PC-9 (cell line): Measurements from ENCODE around the gene CNTN1. TPM values are rescaled to one million over a fixed set of nuclear protein-coding genes. Genes with fewer than 3 reads are reported as not detected.

Source experiments
- BruUV-seq: library from RNA; stranded (reverse); fragments of 400-500 nt; replicated peaks from 2 replicates; lab custom pipeline; 2021; lab: Mats Ljungman, UMichigan
- CTCF ChIA-PET: fragments of 300-600 bp; sonication (Branson Sonifier 250); formaldehyde crosslinking; loops from one replicate; lab custom pipeline; 2022; ENCODE audit warnings: antibody characterized with exemption; lab: Charles Lee
- POLR2A ChIA-PET: fragments of 300-600 bp; sonication (Branson Sonifier 250); formaldehyde crosslinking; loops from one replicate; lab custom pipeline; 2022; ENCODE audit warnings: antibody characterized with exemption; ENCODE audit not compliant: unreplicated experiment; lab: Charles Lee
- DNase-seq, 2 experiments: peaks; one replicate each; pipeline versions ENCODE4 v3.0.0 to v3.0.0-alpha.2; 2015 to 2022; ENCODE audit warnings: mixed read lengths in 1 of 2
- H2AFZ ChIP-seq: fragments of 200-600 bp; sonication (generic); 2 replicates; pipeline ENCODE4 v1.8.1; 2017; ENCODE audit warnings: antibody characterized with exemption
- H3F3A ChIP-seq: fragments of 200-600 bp; sonication (generic); 2 replicates; pipeline ENCODE4 v1.8.1; 2017; ENCODE audit warnings: antibody characterized with exemption, mild to moderate bottlenecking, low read depth; ENCODE audit not compliant: insufficient read depth
- H3K27ac ChIP-seq: fragments of 200-600 bp; sonication (generic); 2 replicates; pipeline ENCODE4 v1.6.1; 2016; ENCODE audit warnings: mixed run types
- H3K27me3 ChIP-seq: fragments of 200-600 bp; sonication (generic); 2 replicates; pipeline ENCODE4 v1.6.1; 2016; ENCODE audit warnings: low read depth, mixed run types; ENCODE audit not compliant: insufficient read depth
- H3K36me3 ChIP-seq: fragments of 200-600 bp; sonication (generic); 2 replicates; pipeline ENCODE4 v1.6.1; 2016; ENCODE audit warnings: low read depth, mixed run types
- H3K4me1 ChIP-seq: fragments of 200-600 bp; sonication (generic); replicated peaks from 2 replicates; pipeline ENCODE4 v1.6.1; 2016; ENCODE audit warnings: mixed run types; ENCODE audit not compliant: insufficient read depth
- H3K4me2 ChIP-seq: fragments of 200-600 bp; sonication (generic); 2 replicates; pipeline ENCODE4 v1.6.1; 2017; ENCODE audit warnings: mixed run types
- H3K4me3 ChIP-seq: fragments of 200-600 bp; sonication (generic); 2 replicates; pipeline ENCODE4 v1.6.1; 2016; ENCODE audit warnings: mixed run types
- H3K79me2 ChIP-seq: fragments of 200-600 bp; sonication (generic); 2 replicates; pipeline ENCODE4 v1.6.1; 2017; ENCODE audit warnings: low read depth, mixed run types
- H3K9me2 ChIP-seq: fragments of 200-600 bp; sonication (generic); 2 replicates; pipeline ENCODE4 v1.8.1; 2017; ENCODE audit warnings: mild to moderate bottlenecking; ENCODE audit not compliant: insufficient read depth
- H3K9me3 ChIP-seq: fragments of 200-600 bp; sonication (generic); 2 replicates; pipeline ENCODE4 v1.8.1; 2016; ENCODE audit warnings: low read depth; ENCODE audit not compliant: insufficient read depth
- H4K20me1 ChIP-seq: fragments of 200-600 bp; sonication (generic); 2 replicates; pipeline ENCODE4 v1.8.1; 2017; ENCODE audit not compliant: insufficient read depth
- CTCF ChIP-seq: fragments of 200-600 bp; sonication (generic); conservative IDR thresholded peaks from 2 replicates; pipeline ENCODE4 v1.6.1; 2017; ENCODE audit warnings: mixed run types, antibody characterized with exemption, mild to moderate bottlenecking, moderate library complexity
- EZH2 ChIP-seq: fragments of 200-600 bp; sonication (generic); IDR thresholded peaks from 2 replicates; pipeline ENCODE4 v1.8.0; 2017; ENCODE audit warnings: antibody characterized with exemption, low read depth
- intact Hi-C: fragments of 100-400 bp; cut with micrococcal nuclease; formaldehyde crosslinking; loops from one replicate; pipeline ENCODE4 v1.10.0; 2022; ENCODE audit not compliant: unreplicated experiment
- total RNA-seq: library from RNA; stranded (reverse); gene quantifications from 2 replicates; pipeline ENCODE4 v1.2.3, GENCODE V29; 2021

The CNTN1 gene
- total RNA-seq, 1 experiment from 2014 or later = 0.37 TPM

GRCh38 chr12:40668099-40668529, 24.1 kb upstream of the CNTN1 start:
- DNase-seq = no peak
- POLR2A ChIA-PET = no interaction called here
- Histone ChIP-seq H3F3A (no peaks in the 10 kb centered on the region), H3K4me2 (no peak overlapping the region), H3K27me3 (no peaks in the 10 kb centered on the region), H2AFZ (no peak overlapping the region), H3K4me3 (no peak overlapping the region), H3K79me2 (no peaks in the 10 kb centered on the region), H4K20me1 (no peaks in the 10 kb centered on the region), H3K36me3 (no peaks in the 10 kb centered on the region), H3K27ac (no peak overlapping the region), H3K9me2 (no peaks in the 10 kb centered on the region; the same call in 1 of the 2 replicates), H3K4me1 (no peaks in the 10 kb centered on the region), H3K9me3 (no peaks in the 10 kb centered on the region)
- CTCF ChIA-PET = no interaction called here
- no TSS peak for BruUV-seq
- intact Hi-C loops = no loop called here
- no peak for TF ChIP-seq CTCF

GRCh38 chr12:40672741-40673271, 19.4 kb upstream of the CNTN1 start:
- Histone ChIP-seq H3K4me3 (no peak overlapping the region), H3K9me3 (no peaks in the 10 kb centered on the region), H3K27ac (no peak overlapping the region), H3K4me2 (no peak overlapping the region), H3K79me2 (no peaks in the 10 kb centered on the region), H3K27me3 (no peaks in the 10 kb centered on the region), H4K20me1 (no peaks in the 10 kb centered on the region), H3K4me1 (no peaks in the 10 kb centered on the region), H2AFZ (no peak overlapping the region), H3K9me2 (no peaks in the 10 kb centered on the region; the same call in 1 of the 2 replicates), H3K36me3 (no peaks in the 10 kb centered on the region), H3F3A (no peaks in the 10 kb centered on the region; the same call in 1 of the 2 replicates)
- ChIA-PET CTCF (no interaction called here), POLR2A (no interaction called here)
- intact Hi-C loops = no loop called here
- BruUV-seq = no TSS peak
- TF ChIP-seq EZH2 = no peak
- no peak for TF ChIP-seq CTCF
- no peak for DNase-seq

- no peaks in the 10 kb centered on the region for H3K4me1 ChIP-seq
- POLR2A ChIA-PET = no interaction called here
- H2AFZ ChIP-seq = no peak overlapping the region
- peaks cover 7% of the 10 kb centered on the region; the same call in 1 of the 2 replicates for H3K9me2 ChIP-seq
- no peak overlapping the region for H3K27ac ChIP-seq
- H3K27me3 ChIP-seq = no peaks in the 10 kb centered on the region
- no peaks in the 10 kb centered on the region for H3K79me2 ChIP-seq
- no peaks in the 10 kb centered on the region for H3K36me3 ChIP-seq
- H3K9me3 ChIP-seq = no peaks in the 10 kb centered on the region
- no peak for DNase-seq
- BruUV-seq = no TSS peak
- no peak overlapping the region for H3K4me3 ChIP-seq
- intact Hi-C loops = no loop called here
- TF ChIP-seq EZH2 (no peak), CTCF (no peak)
- CTCF ChIA-PET = no interaction called here
- H3F3A ChIP-seq = no peaks in the 10 kb centered on the region
- no peaks in the 10 kb centered on the region for H4K20me1 ChIP-seq
- no peak overlapping the region for H3K4me2 ChIP-seq
Measured at GRCh38 chr12:40681148-40681547, 11.1 kb upstream of the CNTN1 start.
